D341Med (cell line): Measurements from ENCODE around the gene ZNF14.
"Not testable (repeated sequence)": the region's sequence is repeated elsewhere in the genome, so short reads cannot be mapped to it uniquely, and the experiment has no call there.

Experiments
- DNase-seq: peaks from one replicate; pipeline ENCODE4 v3.0.0; 2012; ENCODE audit warnings: low spot score

ZNF14 gene

GRCh38 chr19:19687090-19687489, 45.8 kb downstream of the ZNF14 start:
- no peak for DNase-seq

GRCh38 chr19:19686580-19686979, 46.3 kb downstream of the ZNF14 start:
- DNase-seq = no peak

- DNase-seq = not testable (repeated sequence)
Measured at GRCh38 chr19:19686119-19686518, 46.8 kb downstream of the ZNF14 start.

- DNase-seq = no peak
Measured at GRCh38 chr19:19679176-19680073, 53.5 kb downstream of the ZNF14 start.

- DNase-seq = no peak
Measured at GRCh38 chr19:19677579-19677978, 55.3 kb downstream of the ZNF14 start.

- no peak for DNase-seq
Measured at GRCh38 chr19:19674315-19674714, 58.6 kb downstream of the ZNF14 start.

- DNase-seq = no peak
Measured at GRCh38 chr19:19672816-19673215, 60.1 kb downstream of the ZNF14 start.

GRCh38 chr19:19670070-19670551, 62.8 kb downstream of the ZNF14 start:
- no peak for DNase-seq

DNA sequence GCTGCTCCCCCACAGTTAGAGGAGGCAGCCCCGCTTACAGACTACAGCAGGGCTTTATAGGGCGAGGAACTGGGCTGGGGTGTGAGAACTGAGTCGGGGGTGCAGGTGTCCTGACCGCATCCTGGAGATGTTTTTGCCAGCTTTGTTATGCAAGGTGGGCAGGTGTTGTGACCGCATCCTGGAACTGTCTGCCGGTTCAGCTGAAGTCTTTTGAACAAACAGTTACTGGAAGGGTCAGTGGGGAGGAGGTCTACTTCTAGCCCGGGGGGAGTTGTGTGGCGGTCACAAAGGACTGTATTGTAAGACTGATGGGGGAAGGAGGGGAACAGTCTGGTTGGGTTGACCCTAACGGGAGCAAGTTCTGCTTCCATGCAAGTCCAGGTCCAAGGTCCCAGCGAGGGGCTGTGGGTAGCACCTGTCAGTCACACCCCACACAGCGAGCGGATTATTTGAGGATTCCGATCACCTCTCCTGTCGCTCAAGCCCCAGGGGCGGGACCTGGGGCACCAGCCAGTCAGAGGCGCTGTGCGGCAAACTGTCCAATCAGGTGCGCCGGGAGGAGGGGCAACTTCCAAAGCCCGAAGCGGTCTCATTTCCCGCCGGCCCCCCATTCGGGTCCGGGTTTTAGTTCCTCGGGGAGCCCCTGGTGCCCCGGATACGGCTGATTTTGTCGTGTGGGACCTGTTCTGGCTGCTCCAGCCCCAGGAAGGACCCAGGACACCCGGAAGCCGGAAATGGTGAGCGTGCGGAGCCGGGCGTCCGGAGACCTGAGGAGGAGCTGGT, 64.5 kb downstream of the ZNF14 start, which contains the start of gene ZNF101:
Gene ZNF101, plus strand, starts transcription at position 610 of the 783 bp plus-strand sequence. Its CDS starts 125 bp downstream, at position 735.
- DNase-seq = peak; percentile 96

DNA sequence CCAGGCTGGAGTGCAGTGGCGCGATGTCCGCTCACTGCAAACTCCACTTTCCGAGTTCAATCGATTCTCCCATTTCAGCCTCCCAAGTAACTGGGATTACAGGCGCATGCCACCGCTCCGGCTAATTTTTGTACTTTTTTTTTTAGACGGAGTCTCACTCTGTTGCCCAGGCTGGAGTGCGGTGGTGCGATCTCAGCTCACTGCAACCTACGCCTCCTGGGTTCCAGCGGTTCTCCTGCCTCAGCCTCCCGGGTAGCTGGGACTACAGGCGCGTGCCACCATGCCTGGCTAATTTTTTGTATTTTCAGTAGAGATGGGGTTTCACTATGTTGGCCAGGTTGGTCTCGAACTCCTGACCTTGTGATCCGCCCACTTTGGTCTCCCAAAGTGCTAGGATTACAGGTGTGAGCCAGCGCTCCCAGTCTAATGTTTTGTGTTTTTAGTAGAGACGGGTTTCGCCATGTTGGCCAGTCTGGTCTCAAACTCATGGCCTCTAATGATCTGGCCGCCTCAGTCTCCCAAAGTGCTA, 67.4 kb downstream of the ZNF14 start:
- not testable (repeated sequence) for DNase-seq

DNA sequence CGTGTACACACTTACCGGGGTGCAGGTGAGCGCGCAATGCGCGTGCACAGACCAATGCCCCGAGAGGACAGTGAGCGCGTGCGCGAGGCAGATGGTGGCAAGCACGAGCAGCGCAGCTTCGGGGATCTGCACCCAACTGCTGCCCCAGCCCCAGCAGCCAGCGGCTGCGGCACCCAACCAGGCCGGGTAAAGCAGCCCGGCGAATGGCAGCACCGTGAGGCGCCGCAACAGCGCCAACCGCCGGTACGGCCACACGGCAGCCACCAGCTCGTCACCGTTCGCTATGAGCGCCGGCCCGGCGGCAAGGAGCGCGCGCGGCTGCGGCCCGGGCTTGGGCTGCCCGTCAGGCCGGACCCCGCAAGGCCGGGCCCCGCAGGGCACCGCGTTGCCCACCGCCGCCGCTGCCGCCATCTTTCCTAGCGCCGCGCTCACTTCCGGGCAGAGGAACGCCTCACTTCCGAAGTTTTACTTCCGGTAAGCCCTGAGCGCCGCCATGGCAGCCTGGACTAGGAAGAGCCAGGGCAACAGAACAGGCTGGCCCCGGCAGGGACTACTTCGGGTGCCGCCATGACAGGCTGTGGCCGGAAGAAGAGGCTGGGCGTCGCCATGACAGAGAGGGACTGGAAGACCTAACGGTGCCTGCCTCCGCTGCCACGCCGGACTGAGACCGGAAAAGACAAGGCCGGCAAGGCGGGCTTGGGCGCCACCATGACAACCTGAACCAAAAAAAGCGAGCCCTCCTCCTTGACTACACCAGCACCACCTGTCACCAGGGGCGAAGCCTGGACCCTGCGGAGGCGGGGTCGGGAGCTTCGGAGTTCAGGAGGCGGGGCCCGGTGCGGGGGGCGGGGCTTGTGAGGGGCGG, 69.4 kb downstream of the ZNF14 start, which contains the start of gene ATP13A1:
Gene ATP13A1, minus strand, starts transcription at position 421 of the 865 bp plus-strand sequence. Its CDS starts 10 bp downstream, at position 411.
- DNase-seq = peak; percentile 94

GRCh38 chr19:19662871-19663255, 70.0 kb downstream of the ZNF14 start:
- DNase-seq = no peak

DNA sequence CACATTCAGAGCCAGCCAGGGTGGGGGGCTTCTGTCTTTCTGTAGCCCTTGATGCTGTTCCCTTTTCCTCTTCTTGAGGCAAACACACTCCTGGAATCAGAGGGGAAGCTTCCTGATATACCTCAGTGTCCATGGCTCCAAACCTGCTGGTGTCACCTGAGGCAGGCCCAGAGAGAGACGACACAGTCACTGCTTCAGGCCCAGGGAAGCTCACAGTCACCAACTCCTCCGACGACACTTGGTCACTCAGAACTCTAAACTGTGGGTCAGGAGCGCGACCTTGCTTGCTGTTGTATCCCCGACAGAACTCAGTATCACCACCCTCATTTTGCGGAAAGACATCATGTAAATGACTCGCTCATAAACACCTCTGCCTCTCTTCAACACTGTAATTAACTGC, 70.6 kb downstream of the ZNF14 start:
- DNase-seq = peak; percentile 16

- DNase-seq = peak; percentile 72
Measured at GRCh38 chr19:19661675-19662251, 71.1 kb downstream of the ZNF14 start.

GRCh38 chr19:19661141-19661674, 71.7 kb downstream of the ZNF14 start:
- DNase-seq = no peak
